ENCODE results near the gene CDH13.

The CDH13 gene

GRCh38 chr16:82703161-82703560 lies 76.4 kb downstream of the CDH13 start:
- TF ChIP-seq, protein P1, sequence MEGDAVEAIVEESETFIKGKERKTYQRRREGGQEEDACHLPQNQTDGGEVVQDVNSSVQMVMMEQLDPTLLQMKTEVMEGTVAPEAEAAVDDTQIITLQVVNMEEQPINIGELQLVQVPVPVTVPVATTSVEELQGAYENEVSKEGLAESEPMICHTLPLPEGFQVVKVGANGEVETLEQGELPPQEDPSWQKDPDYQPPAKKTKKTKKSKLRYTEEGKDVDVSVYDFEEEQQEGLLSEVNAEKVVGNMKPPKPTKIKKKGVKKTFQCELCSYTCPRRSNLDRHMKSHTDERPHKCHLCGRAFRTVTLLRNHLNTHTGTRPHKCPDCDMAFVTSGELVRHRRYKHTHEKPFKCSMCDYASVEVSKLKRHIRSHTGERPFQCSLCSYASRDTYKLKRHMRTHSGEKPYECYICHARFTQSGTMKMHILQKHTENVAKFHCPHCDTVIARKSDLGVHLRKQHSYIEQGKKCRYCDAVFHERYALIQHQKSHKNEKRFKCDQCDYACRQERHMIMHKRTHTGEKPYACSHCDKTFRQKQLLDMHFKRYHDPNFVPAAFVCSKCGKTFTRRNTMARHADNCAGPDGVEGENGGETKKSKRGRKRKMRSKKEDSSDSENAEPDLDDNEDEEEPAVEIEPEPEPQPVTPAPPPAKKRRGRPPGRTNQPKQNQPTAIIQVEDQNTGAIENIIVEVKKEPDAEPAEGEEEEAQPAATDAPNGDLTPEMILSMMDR (conservative IDR thresholded peaks at IDR 0.05), result no peak
- TF ChIP-seq ZFX (IDR thresholded peaks at IDR 0.05), result no peak
- H3K27ac ChIP-seq, result no peak overlapping the region

DNA sequence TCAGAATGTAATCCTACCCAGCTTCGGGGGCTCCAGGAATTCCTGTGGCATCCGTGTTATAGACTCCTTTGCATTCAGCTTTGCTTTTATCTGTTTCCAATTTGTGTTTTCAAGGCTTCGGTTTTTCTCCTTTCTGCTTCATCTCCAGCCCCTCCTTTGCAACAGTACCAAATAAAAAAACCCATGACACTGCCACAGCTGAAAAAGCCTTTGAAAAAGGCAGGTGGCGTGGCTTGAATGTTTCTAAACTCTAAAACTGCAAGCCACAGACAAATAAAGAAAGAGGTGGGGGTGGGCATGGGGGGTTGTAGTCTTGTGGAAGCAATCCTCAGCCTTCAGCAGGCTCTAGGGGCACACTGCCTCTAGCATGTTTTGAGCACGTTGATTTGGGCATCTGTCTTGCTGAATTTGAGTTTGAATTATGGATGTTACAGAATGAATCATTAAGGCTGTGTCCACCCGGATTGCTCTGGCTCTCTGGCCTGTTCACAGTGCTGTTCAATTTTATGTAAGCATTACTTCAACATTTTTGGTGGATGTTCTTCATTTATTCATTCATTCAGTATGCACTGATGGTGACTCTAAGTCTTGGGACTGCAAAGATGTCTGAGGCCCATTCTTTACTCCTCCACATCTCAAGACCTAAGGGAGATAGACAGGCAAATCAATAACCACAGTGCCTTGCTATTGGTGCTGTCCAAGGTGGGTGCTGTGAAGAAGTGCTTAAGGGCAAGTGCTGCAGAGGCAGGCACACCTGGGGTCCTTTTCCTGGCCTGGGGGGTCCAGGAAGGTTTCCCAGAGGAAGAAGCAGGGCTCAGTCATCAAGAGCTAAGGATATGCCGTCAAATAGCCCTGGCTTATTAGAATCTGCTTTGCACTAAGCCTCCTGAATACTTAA lies 77.4 kb downstream of the CDH13 start:
- H3K27ac ChIP-seq, result no peak overlapping the region
- TF ChIP-seq ZFX (IDR thresholded peaks at IDR 0.05), result no peak
- TF ChIP-seq, protein P1 (conservative IDR thresholded peaks at IDR 0.05), result no peak

- TF ChIP-seq, protein P1 (conservative IDR thresholded peaks at IDR 0.05), result no peak
- TF ChIP-seq ZFX (IDR thresholded peaks at IDR 0.05), result no peak
- H3K27ac ChIP-seq, result no peak overlapping the region
Measured at GRCh38 chr16:82709987-82710386, 83.2 kb downstream of the CDH13 start.

GRCh38 chr16:82713778-82714177 lies 87.0 kb downstream of the CDH13 start:
- no peak overlapping the region for H3K27ac ChIP-seq
- TF ChIP-seq ZFX (IDR thresholded peaks at IDR 0.05), result no peak
- TF ChIP-seq, protein P1 (conservative IDR thresholded peaks at IDR 0.05), result no peak

- no peak for TF ChIP-seq ZFX (IDR thresholded peaks at IDR 0.05)
- TF ChIP-seq, protein P1 (conservative IDR thresholded peaks at IDR 0.05), result no peak
- no peak overlapping the region for H3K27ac ChIP-seq
Measured at GRCh38 chr16:82715160-82715559, 88.4 kb downstream of the CDH13 start.

GRCh38 chr16:82715833-82716232 lies 89.1 kb downstream of the CDH13 start:
- H3K27ac ChIP-seq, result no peak overlapping the region
- TF ChIP-seq, protein P1 (conservative IDR thresholded peaks at IDR 0.05), result no peak
- TF ChIP-seq ZFX (IDR thresholded peaks at IDR 0.05), result no peak

DNA sequence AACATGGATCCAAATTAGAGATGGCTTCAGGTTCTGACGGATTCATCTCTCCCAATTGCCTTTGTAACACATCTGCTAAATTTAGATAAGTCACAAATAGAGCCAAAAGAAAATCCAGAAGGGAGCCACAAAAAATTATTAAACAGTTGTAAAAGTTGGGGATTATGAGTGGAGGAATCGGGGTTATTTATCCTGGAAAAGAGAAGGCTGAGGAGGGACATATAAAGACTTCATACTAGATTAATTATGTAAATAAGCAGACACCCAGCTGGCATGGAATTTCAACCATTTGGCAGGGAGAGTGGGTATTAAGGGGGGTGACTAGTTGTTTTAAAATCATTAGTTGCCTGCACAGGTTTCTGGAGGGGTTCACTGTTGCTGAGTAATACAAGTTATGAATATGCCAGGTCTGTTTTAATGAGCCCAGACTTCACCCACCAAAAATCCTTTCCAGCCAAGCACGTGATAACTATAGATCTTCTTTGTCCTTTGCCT lies 89.6 kb downstream of the CDH13 start:
- H3K27ac ChIP-seq, result no peak overlapping the region
- no peak for TF ChIP-seq ZFX (IDR thresholded peaks at IDR 0.05)
- TF ChIP-seq, protein P1 (conservative IDR thresholded peaks at IDR 0.05), result no peak
